ENCODE data around the gene ZSCAN16.

The ZSCAN16 gene

DNA sequence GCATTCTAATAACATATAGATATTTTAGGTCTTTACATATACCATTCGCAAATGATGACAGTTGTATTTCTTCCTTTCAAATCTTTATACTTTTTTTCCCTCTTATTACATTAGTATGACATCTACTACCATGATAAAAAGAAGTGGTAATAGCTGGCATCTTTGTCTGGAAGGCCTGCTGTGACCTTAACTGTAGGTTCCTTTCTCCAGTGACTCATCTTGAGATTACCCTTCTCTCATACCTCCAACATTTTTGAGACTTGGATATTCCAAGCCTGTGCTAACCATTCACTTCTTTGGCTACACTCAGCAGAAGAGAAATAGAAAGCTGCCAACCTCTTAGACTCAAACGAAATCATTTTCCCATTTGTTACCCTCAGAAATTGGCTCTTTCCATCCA, 47.6 kb downstream of the ZSCAN16 start:
- DNase-seq (ENCODE audit: low read depth in 2 of 2): no peak

DNA sequence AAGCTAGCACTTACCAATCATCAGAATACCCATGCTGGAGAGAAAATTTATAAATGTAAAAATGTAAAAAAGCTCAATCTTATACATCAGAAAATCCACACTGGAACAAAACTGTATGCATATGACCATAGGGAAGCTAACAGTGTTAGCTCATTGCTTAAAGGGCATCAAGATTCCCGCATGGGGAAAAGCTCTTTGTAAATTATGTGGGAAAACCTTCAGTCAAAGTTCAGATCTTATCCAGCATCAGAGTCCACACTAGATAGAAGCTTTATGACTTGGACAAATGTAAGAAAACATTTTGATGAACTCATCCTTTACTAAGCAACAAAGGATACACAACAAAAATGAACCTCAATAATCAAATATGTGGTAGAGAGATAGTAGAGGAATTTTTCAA, 52.0 kb downstream of the ZSCAN16 start:
- no peak for DNase-seq (ENCODE audit: low read depth in 2 of 2)
